NCI-H510A treated with DMSO at 0.1 percent for 48 hours (cell line): Measurements from ENCODE around the gene SIX4.

ENCODE experiments used
- DNase-seq: peaks from one replicate; lab custom pipeline; 2025; lab: John Stamatoyannopoulos, UW

Gene SIX4

DNA sequence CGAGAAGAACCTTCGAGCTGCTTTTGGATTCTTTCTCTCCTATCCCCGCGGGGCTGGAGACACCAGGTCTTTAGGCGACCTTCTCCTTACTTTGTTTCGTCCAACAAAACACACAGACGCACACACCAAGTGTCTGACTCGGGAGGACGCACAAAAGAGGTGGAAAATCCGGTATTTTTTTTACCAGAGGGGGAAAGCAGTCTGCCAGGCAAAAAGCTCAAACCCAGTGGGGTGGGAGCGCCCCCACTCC is 2.1 kb downstream of the SIX4 start:
- DNase-seq: no peak

- peak; percentile 57 for DNase-seq
Observed at GRCh38 chr14:60721326-60722106, 2.6 kb downstream of the SIX4 start.

DNA sequence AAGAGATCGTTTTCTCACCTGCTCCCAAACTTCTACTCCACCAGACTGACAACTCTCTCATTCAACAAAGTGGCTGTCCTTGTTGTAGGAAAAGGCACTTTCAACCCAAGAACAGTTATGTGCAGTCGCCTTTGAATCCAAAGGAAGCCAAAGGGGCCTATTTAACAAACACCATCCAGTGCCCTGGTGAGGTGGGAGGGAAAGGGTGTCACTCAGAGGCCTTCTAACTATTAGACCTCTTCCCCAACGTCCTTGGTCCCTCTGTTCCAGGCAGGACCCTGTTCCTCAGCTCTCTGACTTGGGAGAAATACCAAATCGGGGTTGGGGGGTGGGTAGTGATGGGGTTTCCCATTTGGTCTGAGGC is 3.2 kb downstream of the SIX4 start:
- DNase-seq: no peak

- no peak for DNase-seq
Observed at GRCh38 chr14:60720391-60720790, 3.8 kb downstream of the SIX4 start.

GRCh38 chr14:60713513-60713912 is 10.6 kb downstream of the SIX4 start:
- DNase-seq: no peak

DNA sequence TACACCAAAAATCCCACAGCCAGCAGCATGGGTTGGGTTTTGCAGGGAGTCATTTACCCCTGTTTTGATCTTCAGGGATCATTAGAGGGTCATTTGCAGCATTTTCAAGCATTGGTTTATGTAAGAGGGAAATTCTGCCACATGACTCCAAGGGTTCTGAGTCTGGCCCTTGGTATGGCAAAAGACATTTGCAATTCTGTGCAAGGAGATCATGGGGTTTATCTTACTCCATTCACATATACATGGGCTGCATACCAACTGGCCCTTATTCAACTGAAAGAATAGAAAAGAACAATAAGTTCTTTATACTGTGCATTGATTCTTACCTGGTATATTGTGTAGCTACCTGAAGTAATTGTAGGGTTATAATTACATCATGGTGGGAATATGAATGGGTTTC is 13.7 kb downstream of the SIX4 start:
- DNase-seq: no peak

DNA sequence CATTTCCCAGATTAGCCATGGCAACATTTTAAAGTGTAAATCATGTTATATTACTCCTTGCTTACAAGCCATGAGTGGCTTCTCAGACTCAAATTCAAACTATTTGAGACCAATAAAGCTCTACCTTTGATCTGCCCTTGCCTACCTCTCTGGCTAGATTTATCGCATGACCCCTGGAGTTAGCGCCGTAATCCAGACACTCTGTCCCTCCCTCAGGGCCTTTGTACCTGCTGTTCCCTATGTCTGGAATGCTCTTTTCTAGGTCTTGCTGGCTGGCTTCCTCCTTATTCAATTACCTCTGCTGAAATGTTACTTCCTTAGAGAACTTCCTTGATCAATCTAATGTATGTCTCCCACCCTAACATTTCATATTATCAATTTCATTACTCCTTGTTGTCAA is 16.3 kb downstream of the SIX4 start:
- DNase-seq: no peak

DNA sequence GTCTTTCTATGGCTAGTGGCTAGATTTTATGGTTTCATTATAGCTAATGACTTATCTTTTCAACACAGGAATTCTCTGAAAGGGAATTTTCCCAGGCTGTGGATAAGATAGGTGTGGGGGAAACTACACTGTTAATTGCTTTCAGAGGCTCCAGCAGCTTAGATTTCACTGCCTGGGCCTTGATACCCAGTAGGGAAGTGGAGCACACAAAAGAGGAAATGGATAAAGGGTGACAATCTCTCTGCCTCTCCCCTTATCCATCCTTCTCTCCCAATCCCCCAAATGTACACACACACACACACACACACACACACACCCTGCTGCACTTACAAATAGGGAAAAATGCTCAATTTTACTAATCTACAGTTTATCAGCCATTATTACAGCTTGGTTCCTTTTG is 19.1 kb downstream of the SIX4 start:
- no peak for DNase-seq

DNA sequence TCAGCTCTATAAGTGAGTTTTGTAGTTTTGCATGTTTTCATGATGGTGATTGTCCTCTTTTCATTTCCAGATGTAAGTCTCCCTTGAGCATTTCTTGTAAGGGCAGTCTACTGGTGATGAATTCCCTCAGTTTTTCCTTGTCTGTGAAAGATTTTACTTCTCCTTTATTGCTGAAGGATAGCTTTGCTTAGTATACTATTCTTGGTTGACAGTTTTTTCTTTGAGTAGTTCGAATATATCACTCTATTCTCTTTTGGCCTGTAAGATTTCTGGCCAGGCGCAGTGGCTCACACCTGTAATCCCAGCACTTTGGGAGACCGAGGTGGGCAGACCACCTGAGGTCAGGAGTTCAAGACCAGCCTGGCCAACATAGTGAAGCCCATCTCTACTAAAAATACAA is 23.6 kb downstream of the SIX4 start:
- DNase-seq: no peak

DNA sequence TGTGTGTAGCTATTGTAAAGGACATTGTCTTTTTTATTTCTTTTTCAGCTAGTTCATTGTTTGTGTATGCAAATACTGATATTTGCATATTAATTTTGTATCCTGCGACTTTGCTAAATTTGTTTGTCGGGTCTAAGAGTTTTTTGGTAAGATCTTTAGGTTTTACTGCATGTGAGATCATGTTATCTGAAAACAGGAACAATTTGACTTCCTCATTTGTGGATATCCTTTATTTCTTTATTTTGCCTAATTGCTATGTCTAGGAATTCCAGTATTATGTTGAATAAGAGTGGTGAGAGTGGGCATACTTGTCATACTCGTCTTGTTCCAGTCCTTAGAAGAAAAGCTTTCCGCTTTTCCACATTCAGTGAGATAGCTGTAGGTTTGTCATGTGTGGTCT is 28.8 kb downstream of the SIX4 start:
- no peak for DNase-seq

DNA sequence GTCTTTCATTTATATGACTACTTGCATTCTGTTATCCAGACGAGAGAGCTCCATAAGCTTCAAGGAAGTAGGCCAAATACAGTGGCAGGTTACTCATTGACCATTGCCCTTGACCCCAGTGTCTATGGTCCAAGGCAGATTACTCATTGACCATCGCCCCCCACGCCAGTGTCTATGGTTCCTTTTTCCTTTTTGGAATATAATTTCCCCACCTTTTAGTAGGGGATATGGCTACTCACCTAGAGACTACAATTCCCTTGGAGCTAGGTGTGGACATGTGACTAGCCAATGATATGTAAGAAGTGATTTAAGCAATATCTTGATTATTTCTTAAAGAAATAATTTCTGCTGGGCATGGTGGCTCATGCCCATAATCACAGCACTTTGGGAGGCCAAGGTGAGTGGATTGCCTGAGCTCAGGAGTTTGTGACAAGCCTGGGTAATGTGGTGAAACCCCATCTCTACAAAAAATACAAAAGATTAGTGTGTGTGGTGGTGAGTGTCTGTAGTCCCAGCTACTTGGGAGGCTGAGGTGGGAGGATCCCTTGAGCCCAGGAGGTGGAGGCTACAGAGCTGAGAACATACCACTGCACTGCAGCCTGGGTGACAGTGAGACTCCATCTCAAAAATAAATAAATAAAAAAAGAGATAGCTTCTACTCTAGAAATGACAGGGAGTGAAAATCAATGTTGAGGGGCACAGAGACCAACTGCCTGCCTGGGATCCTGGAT is 32.6 kb downstream of the SIX4 start:
- DNase-seq: no peak

DNA sequence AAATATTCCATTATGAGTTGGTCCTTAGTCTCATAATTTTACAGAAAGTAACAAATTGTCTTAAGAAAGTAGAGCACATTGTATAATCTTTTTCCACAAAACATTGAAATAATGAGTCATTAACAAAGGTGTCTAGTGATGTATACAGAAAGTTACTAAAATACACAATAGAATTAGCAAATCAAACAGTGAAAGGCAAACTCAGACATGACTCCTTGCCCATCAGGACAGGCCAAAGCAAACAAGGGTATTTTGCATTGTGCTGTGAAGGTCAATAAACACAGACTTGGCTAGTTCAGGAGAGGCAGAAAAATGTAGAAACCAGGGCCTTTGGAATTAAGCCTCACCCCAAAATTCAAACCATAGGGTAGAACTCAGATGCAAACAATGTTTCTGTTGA is 37.3 kb downstream of the SIX4 start:
- no peak for DNase-seq

- DNase-seq: no peak
Observed at GRCh38 chr14:60684203-60684602, 39.9 kb downstream of the SIX4 start.

DNA sequence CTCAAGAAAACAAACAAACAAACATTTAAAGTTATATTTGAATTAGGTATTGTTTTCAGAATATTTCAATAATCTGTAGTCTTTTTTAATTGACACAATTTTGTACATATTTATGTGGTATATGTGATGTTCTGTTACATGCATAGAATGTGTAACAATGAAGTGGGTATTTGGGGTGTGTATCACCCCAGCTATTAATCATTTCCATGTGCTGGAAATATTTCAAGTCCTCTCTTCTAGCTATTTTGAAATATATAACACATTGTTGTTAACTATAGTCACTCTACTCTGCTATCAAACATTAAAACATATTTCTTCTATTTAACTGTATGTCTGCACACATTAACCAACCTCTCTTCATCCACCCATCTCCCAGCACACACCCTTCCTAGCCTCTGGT is 42.9 kb downstream of the SIX4 start:
- no peak for DNase-seq

- DNase-seq: no peak
Observed at GRCh38 chr14:60680511-60680910, 43.6 kb downstream of the SIX4 start.

GRCh38 chr14:60679566-60680258 is 44.4 kb downstream of the SIX4 start:
- DNase-seq: no peak

- no peak for DNase-seq
Observed at GRCh38 chr14:60677701-60678100, 46.5 kb downstream of the SIX4 start.

DNA sequence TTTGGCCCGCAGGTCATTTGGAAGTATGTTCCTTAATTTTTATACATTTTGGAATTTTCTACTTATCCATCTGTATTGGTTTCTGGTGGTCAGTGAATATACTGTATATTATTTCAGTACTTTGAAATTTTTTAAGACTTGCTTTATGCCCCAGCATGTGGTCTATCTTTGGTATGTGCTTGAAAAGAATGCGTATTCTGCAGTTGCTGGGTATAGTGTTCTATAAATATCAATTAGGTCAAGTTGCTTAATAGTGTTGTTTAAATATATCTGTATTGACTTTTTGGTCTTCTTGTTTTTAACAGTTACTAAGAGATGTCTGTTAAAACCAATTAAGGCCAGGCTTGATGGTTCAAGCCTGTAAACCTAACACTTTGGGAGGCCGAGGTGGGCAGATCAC is 53.2 kb downstream of the SIX4 start:
- no peak for DNase-seq

- DNase-seq: no peak
Observed at GRCh38 chr14:60668431-60669112, 55.6 kb downstream of the SIX4 start.

- DNase-seq: peak; percentile 98
Observed at GRCh38 chr14:60665177-60665550, 59.0 kb downstream of the SIX4 start.

DNA sequence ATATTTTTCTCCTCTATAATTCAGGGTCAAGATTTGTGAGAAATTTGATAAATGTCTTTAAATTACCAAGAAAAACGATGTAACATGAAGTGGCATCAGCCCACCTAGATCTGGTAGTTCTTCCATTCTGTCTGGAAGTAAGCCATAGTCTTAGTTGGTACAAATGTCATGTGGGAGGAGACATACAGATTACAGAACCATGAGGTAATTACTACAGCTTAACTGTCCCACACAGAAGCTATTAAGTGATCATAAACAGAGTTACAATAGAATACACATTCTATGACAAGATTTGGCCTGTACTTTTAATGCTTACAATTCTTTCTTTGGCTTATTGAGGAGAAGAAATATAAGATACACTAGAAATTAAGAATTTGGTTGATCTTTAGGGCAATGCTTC is 61.2 kb downstream of the SIX4 start:
- no peak for DNase-seq

DNA sequence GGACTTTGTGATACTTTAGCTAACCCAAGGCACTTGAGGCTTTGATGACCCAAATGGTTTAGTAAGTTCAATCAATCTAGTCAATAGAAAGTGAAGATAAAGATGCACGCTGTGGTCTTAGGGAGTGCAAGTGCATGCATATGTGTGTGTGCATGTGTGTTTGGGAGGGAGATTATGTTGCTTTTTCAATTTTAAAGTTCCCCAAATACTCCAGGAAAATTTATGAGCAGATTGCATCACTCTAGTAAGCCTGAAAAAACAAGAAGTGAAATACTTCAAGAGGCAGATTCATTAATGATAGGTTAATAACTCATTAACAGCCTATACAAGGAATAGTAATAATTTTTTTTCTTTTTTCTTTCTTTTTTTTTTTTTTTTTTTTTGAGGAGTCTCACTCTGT is 62.4 kb downstream of the SIX4 start:
- DNase-seq: no peak
